HG02970 (cell line): ENCODE results near the gene FKBP5.
"Not testable (repeated sequence)": the region's sequence is repeated elsewhere in the genome, so short reads cannot be mapped to it uniquely, and the experiment has no call there.

Experiments used
- ATAC-seq: cut with Tn5 transposase; IDR thresholded peaks from one replicate; pipeline ENCODE4 v1.9.1; 2021; ENCODE audit warnings: mild to moderate bottlenecking, moderate library complexity, moderate number of reproducible peaks; ENCODE audit not compliant: unreplicated experiment, low FRiP score

FKBP5 gene

DNA sequence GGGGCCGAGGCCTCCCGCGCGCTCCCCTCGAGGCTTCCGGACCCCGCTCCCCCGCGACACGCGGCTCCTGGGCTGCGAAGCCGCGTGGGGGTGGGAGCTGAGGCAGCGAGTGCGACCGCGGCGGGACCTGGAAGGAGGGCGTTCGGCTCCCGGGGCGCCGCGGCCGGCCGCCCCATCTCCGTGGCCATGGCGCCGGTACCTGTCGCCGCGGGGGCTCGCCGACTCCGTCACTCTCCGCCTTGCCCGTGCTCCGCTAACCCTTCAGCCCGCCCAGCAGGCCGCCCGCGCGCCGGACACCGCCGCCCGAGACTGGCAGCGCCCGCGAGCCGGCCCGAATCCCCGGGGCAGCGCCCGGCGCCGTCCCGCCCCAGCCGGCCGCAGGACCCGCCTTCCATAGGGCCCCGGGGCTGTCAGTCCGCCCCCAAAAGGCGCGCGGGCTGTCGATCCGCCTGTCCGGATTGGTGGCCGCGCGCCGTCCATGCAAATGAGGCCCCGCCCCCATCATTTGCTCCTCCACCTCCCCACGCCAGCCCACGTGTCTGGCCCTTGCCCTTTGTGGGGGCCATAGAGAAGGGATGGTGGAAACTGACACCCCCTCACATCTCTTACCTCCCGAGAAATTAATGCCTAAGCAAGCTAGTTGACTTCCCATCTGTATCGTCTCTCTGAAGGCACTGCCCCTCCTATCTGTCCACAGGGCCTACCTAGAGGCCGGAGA is at the start of gene FKBP5:
TSS of gene FKBP5 (minus strand) at position 311 of the 718 bp plus-strand sequence. CDS start 46,091 bp downstream, outside the sequence.
- ATAC-seq = peak; percentile 75

- ATAC-seq = no peak
These were observed 48.9 kb upstream of the FKBP5 start for GRCh38 chr6:35737413-35738211.

- ATAC-seq = no peak
These were observed 48.3 kb upstream of the FKBP5 start, which contains the start of gene ARMC12 for GRCh38 chr6:35736982-35737412. Gene ARMC12, plus strand, starts transcription at chr6:35737032. Its CDS starts 77 bp downstream, at chr6:35737109.

DNA sequence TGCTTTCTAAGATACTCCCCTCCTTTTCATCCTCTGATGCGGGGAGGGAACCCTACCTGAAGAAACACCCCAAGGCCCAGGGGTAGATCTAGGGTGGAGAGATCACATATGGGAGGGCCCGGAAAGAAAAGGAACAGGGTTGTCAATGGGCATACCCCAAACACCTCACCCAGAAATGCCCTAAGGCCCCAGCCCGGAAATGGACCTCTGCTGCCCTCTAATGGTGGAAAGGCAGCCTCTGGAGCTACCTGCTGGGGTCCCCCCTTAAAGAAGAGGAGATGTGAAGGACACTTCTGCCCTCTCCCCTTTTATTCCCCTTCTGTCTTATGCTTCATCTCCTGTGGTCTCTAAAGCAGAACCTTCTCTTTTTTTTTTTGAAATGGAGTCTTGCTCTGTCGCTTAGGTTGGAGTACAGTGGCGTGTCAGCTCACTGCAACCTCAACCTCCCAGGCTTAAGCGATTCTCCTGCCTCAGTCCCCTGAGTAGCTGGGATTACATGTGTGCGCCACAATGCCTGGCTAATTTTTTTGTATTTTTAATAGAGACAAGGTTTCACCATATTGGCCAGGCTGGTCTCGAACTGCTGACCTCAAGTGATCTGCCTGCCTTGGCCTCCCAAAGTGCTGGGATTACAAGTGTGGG is 47.7 kb upstream of the FKBP5 start:
- no peak for ATAC-seq

- ATAC-seq = no peak
These were observed 46.7 kb upstream of the FKBP5 start for GRCh38 chr6:35735452-35735851.

GRCh38 chr6:35734319-35734718 is 45.6 kb upstream of the FKBP5 start:
- ATAC-seq = not testable (repeated sequence)

GRCh38 chr6:35733633-35734032 is 44.9 kb upstream of the FKBP5 start:
- no peak for ATAC-seq

GRCh38 chr6:35731736-35732532 is 43.2 kb upstream of the FKBP5 start:
- peak; percentile 54 for ATAC-seq

DNA sequence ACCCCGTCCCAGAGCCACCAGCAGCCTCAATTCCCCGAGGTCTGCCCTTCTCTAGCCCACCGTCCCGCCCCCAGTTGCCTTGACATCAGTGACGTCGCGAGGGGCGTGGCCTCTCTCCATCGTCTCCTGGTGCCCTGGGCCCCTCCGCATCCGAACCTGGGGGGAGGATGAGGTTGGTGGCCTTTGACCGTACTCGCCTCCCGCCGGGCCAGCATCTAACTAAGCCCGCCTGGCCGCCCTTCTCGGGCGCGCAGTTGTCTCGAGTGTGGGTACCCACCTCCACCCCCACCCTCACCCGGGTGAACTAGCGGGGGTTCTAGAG is 42.7 kb upstream of the FKBP5 start:
- peak; percentile 53 for ATAC-seq

- no peak for ATAC-seq
These were observed 42.2 kb upstream of the FKBP5 start for GRCh38 chr6:35730745-35731413.

GRCh38 chr6:35729722-35730121 is 41.0 kb upstream of the FKBP5 start:
- ATAC-seq = no peak

GRCh38 chr6:35728683-35729678 is 40.3 kb upstream of the FKBP5 start:
- ATAC-seq = no peak

DNA sequence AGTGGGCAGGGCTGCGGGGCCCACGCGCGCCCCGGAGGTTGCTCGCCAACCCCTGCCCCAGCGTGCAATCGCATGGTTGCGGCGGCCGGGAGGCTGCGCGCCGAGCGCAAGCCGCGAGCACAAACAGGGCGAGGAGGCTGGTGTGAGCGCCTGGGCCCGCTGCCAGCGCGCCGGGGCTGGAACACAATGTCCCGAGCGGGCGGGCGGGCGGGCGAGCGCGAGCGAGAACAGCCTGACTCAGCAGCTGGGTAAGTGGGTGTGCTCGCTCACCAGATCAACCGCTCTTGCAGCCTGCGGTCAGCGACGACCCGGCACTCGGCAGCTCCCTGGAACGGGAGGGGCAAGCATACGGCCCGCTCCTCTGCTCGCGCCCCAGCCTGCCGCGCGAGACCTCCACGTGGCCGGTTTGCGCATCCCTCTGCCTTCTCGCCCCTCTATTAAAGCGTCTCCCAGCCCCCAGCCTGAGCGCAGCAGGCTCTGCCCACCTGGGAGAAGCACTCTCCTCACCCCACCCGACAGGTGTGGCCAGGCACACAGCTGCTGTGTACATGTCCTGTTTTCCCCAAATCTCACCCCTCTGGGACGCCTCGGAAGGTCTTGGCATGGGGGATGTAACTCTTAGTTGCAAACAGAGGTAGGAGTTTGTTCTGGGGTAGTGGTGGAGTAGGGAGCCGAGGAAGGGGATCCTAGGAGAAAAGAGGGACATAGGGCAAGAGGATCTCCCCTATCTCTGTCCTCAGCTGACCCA is 39.4 kb upstream of the FKBP5 start:
- ATAC-seq = no peak

DNA sequence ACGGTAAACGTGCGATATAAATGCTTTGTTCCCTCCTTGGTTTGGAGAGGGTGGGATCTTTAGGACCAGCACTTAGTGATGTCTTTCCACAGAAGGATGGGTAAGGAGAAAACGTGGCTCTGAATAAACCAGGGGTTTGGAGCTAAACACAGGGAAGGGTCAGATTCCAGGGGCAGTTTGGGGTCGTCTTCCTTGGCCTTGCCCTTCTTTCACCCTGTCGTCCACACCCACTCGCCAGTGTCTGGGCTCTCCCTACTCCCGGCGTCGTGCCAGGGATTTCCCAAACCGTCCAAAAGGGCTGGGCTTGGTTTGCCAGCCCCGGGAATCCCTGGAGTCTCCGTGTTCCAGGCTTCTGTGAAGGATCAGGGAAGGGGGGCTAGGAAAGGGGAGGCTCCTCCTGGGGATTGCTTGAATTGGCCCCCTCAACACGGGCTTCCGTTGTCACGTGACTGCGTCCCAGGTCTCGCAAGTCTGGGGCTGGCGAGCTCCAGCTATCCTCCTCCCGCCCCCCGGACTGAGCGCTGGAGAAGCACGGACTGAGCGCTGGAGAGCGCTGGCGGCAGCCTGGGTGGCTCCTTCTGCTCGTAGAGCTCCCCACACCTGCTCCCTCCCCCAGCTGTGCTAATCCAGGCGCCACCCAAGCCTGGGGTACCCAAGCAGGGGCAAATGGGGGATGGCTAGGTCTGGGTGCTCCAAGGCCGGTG is 38.7 kb upstream of the FKBP5 start:
- ATAC-seq = no peak

GRCh38 chr6:35725721-35726438 is 37.2 kb upstream of the FKBP5 start:
- no peak for ATAC-seq

GRCh38 chr6:35725081-35725708 is 36.5 kb upstream of the FKBP5 start:
- no peak for ATAC-seq
